ENCODE measurements around the gene NXT1. TPM values are rescaled to one million over a fixed set of nuclear protein-coding genes. Genes with fewer than 3 reads are reported as not detected.
"Not testable (repeated sequence)": the region's sequence is repeated elsewhere in the genome, so short reads cannot be mapped to it uniquely, and the experiment has no call there.

NXT1 gene
- 21.4 TPM for total RNA-seq

DNA sequence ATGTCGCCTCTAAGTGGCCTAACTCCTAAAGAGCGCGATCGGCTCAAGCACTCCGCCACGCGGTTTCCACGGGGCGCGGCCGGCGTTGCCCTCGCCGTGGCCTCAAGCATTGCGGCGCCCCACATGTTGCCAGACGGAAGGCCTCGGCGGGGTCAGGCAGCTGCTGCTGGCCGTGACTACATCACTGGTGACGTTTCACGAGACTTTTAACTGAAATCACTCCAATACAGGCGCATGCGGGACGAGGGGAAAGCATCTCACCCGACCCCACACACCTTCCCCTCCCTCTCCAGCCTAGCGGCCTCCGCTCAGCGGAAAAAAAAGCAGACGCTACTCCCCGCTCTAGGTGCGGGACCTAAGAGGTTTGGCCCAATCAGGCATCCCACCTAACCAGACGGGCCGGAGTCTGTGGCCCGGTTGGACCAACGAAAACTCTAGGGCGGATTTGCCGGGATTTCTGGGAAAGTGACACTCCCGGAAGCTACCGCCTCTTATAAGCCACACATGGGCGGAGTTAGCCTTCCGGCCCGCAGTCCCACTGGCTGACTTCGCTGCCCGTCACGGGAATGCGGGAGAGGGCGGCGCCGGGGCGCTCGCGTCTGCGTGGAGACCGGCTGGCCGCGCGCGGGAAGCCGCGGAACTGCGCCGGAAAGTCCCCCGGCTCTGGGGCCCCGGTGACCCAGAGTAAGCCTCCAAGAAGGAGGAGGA is at the start of gene NXT1:
NXT1 (plus strand) TSS at position 596 of the 708 bp plus-strand sequence. CDS start 3,251 bp downstream, outside the sequence.
- ATAC-seq = peak; percentile 90

DNA sequence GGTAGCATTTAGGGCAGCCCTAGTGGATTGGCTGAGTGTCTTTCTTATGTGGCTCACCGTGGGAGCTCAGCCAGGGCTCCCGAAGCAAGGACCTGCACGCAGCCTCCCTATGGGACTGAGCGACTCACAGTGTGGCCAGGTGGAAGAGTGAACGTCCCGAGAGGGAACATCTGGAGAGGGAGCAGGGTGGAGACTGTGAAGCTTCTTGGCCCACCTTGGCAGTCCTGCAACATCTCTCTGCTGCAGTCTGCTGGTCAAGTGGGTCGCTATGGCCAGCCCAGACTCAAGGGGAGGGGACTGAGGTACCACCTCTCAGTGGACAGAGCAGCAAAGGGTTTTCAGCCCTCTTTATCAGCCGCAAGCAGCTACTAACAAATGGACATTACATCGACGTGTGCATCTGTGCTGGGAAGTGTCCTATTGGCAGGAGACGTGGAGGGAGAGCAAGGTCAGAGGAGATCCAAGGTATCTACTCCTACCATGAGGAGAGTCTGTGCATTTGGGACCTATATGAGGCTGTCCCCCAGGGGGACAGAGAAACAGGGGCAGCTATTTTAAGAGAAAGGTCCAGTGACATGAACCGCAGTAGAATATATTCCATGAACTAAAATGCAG is 49.0 kb upstream of the NXT1 start:
- ATAC-seq = no peak

DNA sequence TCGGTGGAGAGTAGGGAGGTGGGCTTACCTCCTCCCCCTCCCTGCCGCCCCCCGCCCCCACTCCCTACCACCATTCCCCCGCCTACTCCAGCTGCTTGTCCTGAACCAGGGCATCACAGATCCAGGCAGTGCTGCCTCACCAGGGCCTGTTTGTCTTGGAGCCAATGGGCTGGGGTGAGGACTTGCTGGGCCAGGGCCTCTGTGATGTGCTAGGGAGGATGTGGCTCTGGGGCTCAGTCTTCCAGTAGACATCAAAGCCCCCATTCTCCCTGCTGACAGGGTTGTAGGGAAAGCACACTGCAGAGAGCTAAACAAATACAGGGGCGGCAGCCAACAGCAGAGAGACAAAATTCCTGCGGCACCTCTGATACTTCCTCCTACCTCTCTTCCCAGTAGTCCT is 48.2 kb upstream of the NXT1 start:
- no peak for ATAC-seq

DNA sequence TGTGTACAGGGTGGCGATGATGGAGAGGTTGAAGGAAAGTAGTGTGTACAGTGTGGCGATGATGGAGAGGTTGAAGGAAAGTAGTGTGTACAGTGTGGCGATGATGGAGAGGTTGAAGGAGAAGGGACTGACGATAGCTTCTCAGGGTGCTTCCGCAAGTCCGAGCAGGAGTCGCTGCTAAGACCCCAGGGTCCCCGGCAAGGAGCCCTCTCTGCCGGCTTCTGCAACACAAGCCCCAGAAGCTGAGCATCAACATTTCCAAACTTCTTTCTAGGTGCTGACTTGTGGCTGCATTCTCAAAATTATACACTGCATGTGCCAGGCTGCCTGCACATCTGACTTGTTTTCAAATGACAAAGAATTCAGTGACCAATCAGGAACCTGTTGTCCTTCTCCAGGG is 47.8 kb upstream of the NXT1 start:
- no peak for ATAC-seq

DNA sequence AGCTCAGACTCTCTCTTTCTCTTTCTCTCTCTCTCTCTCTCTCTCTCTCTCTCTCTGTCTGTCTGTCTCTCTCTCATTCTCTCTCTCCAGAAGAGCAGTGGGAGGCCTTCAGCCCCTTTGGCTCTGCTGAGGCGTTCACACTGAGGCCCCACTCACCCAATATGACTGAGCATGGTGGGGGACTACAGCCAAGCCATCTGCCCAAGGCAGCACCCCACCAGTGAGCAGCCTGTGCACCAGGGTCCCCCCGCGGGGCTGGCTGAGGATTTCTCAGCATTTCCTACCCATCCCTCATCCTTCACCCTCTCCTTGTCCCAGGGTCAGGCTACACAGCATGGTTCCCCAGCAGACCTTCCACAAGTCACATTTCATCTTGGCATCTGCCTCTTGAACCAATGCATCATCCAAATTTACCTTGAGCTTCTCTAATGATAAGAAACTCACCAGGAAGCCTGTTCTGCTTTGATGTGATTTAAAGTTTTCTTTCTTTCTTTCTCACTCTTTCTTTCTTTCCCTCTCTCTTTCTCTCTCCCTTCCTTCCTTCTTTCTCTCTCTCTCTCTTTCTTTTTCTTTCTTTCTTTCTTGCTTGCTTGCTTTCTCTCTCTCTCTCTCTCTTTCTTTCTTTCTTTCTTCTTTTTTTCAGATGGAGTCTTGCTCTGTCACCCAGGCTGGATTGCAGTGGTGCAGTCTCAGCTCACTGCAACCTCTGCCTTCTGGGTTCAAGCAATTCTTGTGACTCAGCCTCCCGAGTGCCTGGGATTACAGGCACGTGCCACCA is 47.1 kb upstream of the NXT1 start:
- ATAC-seq = no peak

DNA sequence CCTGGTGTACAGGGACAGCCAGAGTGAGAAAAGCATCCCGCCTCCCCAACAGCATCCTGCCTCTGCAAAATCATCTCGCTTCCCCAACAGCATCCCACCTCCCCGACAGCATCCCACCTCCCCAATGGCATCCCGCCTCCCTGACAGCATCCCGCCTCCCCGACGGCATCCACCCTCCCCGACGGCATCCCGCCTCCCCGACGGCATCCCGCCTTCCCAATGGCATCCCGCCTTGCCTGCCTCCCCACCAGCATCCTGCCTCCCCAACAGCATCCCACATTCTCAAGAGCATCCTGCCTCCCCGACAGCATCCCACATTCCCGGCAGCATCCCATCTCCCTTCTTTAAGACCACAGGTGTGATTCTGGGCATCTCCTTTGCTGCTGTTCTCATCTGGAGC is 46.0 kb upstream of the NXT1 start:
- no peak for ATAC-seq

DNA sequence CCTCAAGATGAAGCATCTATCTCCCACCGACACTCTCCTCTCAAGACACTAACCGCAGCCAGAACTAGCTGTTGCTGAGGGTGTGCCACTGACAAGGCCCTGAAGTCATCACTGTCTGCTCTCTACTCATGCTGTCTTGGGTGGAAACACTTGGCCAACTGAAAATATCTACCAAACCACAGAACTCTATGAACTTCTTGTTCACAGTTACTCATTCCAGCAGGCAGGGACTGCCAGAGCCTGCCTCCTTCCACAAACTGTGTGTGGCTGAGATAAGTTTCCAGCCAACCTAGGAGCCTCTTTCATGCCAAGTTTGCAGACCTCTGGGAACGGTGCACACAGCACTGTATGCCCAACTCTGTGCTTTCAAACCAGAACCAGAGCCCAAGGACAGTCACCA is 45.5 kb upstream of the NXT1 start:
- no peak for ATAC-seq

DNA sequence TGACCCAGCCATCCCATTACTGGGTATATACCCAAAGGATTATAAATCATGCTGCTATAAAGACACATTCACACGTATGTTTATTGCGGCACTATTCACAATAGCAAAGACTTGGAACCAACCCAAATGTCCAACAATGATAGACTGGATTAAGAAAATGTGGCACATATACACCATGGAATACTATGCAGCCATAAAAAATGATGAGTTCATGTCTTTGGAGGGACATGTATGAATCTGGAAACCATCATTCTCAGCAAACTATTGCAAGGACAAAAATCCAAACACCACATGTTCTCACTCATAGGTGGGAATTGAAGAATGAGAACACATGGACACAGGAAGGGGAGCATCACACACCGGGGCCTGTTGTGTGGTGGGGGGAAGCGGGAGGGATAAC is 43.2 kb upstream of the NXT1 start:
- not testable (repeated sequence) for ATAC-seq

DNA sequence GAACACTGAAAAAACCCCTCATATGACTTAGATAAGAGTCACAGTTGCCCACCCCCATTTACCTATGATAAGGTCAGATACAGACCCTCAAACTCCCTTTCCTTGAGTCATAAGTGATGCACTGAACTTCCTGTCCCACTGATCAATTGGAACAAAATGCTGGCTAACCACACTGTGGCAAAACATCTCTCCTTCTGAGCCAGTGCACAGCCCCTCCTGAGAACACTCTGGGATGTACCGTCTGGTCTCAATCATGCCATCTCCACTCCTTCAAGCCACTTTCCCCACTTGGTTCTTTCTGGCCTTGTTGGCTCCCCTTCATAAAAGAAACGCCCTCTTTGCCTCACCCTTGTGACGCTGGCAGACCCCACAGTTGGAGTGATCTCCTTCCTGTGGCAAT is 42.6 kb upstream of the NXT1 start:
- no peak for ATAC-seq

DNA sequence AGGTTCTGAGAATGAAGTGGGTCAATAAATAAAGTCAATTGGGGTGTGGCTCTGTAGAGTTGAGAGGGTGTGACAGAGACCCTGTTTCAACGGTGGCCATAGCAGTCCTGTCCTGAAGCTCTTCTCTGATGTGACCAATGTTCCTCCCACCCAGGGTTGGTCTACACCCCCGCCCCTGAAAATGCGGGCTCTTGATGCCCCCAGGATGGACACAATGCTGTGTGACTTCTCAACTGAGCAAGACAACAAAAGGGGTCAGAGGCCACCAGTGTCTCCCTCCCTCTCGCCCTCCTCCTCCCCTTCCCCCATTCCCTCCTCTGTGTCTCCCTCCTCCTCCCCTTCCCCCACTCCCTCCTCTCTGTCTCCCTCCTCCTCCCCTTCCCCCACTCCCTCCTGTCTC is 41.7 kb upstream of the NXT1 start:
- ATAC-seq = no peak

DNA sequence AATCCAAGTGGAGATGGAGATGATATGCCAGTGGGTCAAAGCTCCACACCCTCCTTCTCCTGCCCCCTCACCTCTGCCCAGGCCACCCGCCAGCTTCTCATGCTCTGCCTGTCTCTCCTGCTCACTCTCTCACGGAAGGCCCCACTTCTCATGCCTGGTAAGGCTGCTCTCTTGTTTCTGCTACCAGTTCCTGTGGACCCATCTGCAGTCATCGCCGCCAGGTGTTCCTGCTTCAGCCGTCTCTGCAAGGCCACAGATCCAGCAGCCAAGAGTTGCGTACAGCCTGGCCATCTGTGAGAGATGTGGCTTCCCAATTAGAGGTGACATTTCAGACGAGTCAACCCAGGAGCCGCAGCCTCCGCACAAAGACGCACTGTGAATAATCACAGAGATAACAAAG is 40.8 kb upstream of the NXT1 start:
- ATAC-seq = no peak

DNA sequence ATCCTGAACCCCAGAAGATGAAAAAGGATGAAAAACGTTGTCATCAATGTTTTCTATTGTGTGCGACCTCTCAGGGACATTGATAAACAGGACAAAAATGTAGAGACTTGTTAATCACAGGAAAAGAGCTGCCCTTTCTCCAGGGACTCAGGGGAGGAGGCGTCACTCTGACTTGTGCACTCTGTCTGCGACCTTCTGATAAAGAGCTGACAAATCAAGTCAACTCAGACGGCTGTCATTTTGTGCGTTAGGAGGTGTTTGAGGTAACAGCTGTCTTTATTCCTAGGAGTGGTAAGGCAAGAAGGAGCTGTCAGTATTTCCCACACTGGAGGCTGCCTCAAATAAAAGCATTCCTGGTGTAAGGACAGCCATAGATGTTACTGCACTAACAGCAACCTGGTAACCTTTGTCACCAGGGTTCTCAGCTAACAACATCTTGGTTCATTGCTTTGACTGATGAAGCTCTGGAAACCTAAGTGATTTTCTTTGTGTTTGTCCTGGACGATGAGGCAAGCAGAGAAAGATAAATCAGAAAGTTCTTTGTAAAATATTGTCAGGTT is 38.6 kb upstream of the NXT1 start:
- ATAC-seq = no peak

DNA sequence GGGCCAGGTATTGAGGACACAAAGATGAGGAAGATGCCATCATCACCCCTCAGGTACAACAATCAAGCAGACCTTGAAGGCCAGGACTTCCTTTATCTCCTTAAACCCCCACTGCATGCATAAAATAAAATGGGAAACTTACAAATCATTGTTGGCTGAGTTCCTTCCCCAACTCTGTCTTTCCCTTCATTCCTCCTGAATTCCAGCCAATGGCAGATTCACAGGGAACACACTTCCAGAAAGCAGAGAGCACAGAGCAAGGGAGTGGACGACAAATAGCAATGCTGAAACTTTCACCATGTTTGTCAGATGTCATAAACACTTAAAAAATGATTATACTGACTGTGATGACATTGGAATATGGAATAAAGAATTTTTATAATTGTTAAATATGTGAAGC is 37.3 kb upstream of the NXT1 start:
- ATAC-seq = no peak

DNA sequence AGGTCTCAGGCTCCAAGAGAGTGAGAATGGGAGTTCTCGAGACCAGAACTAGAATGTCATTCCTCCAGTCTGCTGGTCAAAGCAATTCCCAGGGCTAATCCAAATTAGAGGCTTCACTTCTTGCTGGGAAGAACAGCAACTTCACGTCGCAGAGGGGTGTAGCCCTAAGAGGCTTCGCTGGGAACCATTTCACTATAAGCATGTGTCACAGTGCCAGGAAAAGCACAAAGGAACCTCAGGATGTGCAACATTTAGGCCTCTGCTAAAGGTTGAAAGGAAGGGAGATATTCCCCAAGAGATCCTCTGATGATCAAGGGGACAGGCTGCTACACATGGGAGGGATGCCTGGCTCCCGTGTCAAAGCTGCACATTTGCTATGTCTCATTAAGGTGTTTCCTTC is 35.9 kb upstream of the NXT1 start:
- no peak for ATAC-seq

DNA sequence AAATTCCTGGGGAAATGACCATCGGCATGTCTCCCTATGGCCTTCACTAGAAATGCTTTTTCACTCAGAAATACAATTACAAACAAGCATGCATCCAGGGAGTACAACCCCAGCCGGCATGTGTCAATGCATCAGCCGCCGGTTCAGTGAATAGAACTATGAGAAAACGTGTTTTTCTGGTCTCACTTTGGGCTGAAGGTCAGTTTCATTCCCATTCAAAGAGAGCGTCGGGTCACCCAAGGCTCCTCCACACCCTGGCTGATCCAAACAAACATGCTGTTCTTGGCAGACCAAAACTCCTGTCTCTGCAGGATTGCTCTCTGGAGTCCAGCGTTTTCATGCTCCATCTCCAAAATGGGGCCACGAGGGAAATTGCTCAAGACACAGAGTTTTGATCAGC is 35.5 kb upstream of the NXT1 start:
- ATAC-seq = no peak

DNA sequence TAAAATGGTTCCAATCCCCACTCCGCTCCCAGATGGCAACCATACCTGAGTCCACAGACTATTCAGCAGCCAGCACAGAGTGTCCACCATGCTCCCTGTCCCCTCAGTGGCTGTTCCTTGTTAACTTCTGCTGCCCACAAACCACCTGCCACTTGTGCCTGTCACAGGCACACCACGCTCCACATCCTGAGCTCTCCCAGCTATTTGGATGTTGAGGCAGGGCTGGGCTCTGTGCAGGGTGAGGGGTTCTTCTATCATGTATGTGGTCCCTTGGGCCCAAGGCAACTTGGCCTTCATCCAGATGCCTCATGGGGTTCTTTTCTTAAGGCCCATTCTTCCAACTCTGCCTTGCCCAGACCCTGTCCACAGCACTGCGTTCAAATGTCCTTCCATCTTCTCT is 34.0 kb upstream of the NXT1 start:
- ATAC-seq = no peak

DNA sequence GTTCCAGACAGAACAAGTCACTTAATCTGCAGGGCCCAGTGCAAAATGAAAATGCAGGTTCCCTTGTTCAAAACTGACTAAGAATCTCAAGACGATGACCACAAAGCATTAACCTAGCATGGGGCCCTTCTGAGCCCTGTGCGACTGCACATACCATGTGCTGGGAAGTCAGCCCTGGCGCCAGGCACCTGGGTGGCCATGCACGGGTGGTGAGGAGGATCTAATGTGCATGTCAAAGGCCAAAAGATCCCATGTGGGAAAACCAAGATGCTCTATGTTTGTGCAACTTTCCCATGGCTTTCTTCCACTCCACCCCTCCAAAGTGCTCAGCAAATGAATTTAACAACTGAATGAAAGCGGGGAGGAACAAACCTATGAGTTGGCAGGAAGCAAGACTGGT is 33.5 kb upstream of the NXT1 start:
- ATAC-seq = no peak

DNA sequence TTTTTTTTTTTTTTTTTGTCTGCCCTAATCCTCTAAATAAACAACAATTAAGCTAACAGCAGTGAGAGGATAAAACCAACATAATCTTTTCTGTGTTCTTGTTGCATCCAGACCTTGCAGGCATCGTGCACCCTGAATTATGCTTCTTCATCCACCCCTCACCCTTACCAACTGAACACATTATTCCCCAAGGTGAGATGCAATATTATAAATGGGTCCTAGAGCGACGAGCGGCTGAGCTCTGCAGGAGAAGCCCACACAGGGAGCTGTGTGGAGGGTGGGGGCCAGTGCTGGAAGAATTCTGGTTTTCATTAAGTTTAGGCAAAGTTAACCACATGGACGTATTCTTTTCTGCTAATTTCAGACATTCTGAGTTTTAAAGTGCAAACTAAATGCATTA is 32.2 kb upstream of the NXT1 start:
- ATAC-seq = no peak

DNA sequence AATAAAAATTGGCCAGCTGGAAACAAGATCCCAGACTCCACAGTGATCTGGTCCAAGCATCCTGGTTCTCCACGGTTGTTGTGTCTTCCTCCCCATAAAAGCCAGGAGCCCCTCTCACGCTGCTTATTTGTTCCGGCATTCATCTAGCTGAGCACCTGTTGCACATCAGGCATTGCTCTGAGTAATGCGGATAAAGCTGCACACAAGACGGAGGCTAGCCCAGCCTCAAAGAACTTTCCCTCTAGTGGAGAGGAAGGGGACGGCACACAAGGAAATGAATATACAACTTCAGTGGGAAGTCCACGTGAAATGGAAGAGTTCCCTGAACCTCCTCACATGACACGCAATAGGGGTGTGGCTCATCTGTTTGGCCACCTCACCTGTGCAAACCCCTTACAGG is 30.3 kb upstream of the NXT1 start:
- peak; percentile 71 for ATAC-seq

DNA sequence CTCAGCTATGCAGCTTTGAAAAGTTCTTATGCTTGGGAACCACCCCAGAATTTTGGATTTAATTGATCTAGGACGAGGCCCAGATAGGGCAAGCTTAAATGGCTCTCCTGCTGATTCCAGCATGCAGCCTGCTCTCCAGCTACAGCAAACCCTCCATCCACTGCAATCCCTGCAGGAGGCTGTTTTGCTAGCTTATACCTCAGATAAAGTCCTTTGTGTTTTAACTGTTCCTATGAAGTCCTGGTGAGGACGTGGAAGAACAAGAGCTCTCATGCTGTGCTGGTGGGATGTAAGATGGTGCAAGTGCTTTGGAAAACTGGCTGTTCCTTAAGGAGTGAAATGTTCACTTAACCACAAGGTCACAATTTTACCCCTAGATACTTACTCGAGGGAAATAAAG is 25.5 kb upstream of the NXT1 start:
- no peak for ATAC-seq

DNA sequence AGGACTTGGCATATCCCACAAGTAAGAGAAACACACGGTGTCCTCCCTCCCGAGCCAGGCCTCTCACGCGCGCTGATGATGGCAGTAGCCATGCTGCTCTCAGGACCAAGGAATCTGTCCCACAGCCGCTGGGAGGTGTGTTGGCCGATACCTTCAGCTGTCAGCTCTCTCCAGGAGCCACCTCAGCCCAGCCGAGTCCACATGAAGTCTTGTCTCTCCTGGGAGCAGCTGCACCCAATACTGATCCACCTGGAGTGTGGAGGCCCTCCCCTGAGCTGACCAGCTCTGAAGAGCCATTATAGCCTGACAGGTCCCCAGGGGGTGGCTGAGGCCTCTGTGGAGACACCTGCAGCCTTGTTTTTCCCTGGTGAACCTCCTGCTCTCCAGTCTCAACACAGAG is 23.8 kb upstream of the NXT1 start:
- no peak for ATAC-seq

DNA sequence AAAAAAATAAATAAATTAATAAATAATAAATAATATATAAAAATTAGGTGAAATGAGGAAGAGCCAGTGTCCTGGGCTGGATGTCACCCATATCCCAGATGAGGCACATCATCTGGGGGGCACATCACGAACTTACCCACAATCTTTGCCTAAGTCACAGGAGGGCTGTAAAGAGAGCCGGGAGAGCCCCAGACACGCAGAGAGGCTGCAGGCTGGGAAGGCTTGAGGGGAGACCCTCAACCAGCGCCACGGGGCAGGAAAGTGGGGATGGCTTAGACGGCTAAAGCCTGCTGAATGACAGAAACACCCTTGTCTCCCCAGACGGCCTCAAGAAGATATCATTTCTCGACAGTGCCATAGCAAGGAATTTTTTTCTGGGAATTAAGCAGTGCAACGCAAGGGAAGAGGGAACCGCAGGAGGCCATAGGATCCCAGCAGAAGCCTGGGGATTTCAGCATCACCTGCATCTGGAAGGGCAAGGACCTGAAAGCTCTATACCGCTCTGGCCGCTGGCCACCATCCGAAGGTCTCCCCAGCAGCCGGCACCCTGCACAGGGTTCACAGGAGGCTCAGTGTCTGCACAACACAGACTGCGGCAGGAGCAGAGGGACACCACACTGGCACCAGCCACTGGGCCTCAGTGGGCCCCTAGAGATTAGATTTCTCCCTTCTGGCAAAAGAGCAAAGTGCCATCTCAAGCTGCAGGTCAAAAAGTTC is 22.8 kb upstream of the NXT1 start:
- no peak for ATAC-seq

All from esophagus mucosa (tissue), 1 donor.